ENCODE measurements around the gene ELOVL6.
"Not testable (repeated sequence)": the region's sequence is repeated elsewhere in the genome, so short reads cannot be mapped to it uniquely, and the experiment has no call there.

ELOVL6 gene

GRCh38 chr4:110062166-110062565, 136.2 kb downstream of the ELOVL6 start:
- no peak for DNase-seq
- in situ Hi-C loops (cut with HindIII; ENCODE audit: low pct_ligation_motif_present, low pct_unique_long_range_greater_than_20kb, low sequenced_read_pairs), result no loop called here

DNA sequence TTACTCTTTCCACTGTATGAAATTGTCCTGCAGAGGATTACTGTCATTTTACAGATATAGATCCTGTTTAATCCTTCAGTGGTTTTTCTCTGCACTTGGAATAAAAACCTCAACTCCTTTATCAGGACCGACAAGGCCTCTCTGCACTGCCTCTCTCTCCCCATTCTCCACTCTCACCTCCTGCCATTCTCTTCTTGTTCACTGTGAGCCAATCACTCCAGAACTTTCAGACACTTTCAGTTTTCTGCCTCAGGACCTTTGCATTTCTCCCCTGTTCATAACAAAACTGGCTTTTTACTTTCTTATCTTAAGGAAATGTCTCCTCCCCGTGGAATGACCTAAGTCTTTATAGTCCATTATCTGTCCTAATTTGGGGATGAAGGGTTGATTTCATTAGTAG, 137.3 kb downstream of the ELOVL6 start:
- no peak for DNase-seq
- in situ Hi-C loops (cut with HindIII; ENCODE audit: low pct_ligation_motif_present, low pct_unique_long_range_greater_than_20kb, low sequenced_read_pairs), result no loop called here

- in situ Hi-C loops (cut with HindIII; ENCODE audit: low pct_ligation_motif_present, low pct_unique_long_range_greater_than_20kb, low sequenced_read_pairs), result no loop called here
Observed at GRCh38 chr4:110059556-110060191, 138.7 kb downstream of the ELOVL6 start.

GRCh38 chr4:110058677-110059076, 139.7 kb downstream of the ELOVL6 start:
- in situ Hi-C loops (cut with HindIII; ENCODE audit: low pct_ligation_motif_present, low pct_unique_long_range_greater_than_20kb, low sequenced_read_pairs), result no loop called here
- no peak for DNase-seq

More at GRCh38 chr4:110059556-110060191, 138.7 kb downstream of the ELOVL6 start:
- no peak for DNase-seq

- in situ Hi-C loops (cut with HindIII; ENCODE audit: low pct_ligation_motif_present, low pct_unique_long_range_greater_than_20kb, low sequenced_read_pairs), result no loop called here
- DNase-seq, result peak; percentile 48
Observed at GRCh38 chr4:110055158-110055768, 143.2 kb downstream of the ELOVL6 start.

GRCh38 chr4:110049951-110050925, 148.2 kb downstream of the ELOVL6 start:
- in situ Hi-C loops (cut with HindIII; ENCODE audit: low pct_ligation_motif_present, low pct_unique_long_range_greater_than_20kb, low sequenced_read_pairs), result no loop called here
- peak; percentile 36 for DNase-seq

- in situ Hi-C loops (cut with HindIII; ENCODE audit: low pct_ligation_motif_present, low pct_unique_long_range_greater_than_20kb, low sequenced_read_pairs), result no loop called here
- no peak for DNase-seq
Observed at GRCh38 chr4:110046588-110047049, 151.8 kb downstream of the ELOVL6 start.

DNA sequence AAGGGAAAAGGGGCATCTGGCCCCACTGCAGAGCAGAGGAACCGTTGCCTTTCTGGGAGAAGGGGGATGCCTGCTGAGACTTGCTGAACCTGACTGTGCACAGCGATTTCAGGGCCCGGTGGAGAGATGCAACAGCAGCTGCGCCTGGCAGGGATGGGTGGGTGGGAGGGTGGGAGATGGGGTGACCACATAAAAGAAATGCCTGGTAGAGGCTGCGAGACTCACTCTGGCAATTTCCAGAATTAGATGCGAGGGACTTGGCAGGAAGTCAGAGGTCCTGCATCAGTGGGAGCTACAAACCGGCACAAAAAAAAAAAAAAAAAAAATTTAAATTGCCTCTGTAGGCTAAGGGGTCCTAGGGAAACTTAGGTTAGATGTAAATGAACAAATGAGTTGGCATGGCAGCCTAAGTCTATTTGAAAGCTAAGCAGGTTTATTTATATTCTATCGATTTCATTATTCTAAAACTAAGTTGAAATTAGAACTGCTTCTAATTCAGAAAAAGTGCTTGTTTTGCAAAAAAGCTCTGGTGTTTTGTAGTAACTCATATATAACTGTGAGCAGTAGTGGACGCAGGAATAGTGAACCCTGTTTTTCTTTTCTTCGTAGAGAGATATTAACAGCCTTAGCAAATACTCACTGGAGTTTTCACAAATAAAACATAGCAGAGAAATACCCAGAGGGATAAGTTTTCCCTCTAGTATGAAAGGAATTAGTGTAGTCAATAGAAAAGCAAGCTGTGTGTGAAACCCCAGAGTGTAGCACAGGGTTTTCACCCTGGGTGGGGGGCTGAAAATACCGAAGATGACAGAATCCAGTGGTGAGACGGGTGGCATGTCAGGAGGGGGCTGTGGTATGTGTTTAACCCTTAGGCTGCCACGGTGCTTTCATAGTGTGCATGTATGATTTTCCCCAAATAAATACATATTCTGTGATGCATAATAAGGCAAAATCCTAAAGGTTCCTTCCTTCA, 155.6 kb downstream of the ELOVL6 start:
- in situ Hi-C loops (cut with HindIII; ENCODE audit: low pct_ligation_motif_present, low pct_unique_long_range_greater_than_20kb, low sequenced_read_pairs), result no loop called here
- DNase-seq, result no peak

- in situ Hi-C loops (cut with HindIII; ENCODE audit: low pct_ligation_motif_present, low pct_unique_long_range_greater_than_20kb, low sequenced_read_pairs), result no loop called here
- DNase-seq, result no peak
Observed at GRCh38 chr4:110041735-110042134, 156.7 kb downstream of the ELOVL6 start.

- in situ Hi-C loops (cut with HindIII; ENCODE audit: low pct_ligation_motif_present, low pct_unique_long_range_greater_than_20kb, low sequenced_read_pairs), result not testable (repeated sequence)
Observed at GRCh38 chr4:110039164-110039563, 159.3 kb downstream of the ELOVL6 start.

DNA sequence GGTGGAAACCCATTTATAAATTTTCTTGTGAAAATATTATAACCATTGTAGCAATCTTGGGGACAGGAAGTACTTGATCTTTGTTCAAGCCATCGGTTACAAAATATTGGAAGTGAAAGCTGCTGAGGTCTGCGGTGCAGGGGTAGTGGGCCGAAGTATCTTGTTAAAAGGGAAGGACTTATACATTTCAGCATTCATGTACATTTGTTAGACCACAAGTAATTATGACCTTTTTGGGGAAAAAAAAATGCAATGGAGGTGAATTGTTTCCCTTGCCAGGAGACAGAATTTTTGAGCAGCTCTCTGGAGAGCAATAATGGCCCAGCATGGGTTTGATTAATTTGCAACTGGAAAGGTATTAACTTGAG, 164.4 kb downstream of the ELOVL6 start:
- no peak for DNase-seq
- in situ Hi-C loops (cut with HindIII; ENCODE audit: low pct_ligation_motif_present, low pct_unique_long_range_greater_than_20kb, low sequenced_read_pairs), result no loop called here

More at GRCh38 chr4:110039164-110039563, 159.3 kb downstream of the ELOVL6 start:
- not testable (repeated sequence) for DNase-seq

GRCh38 chr4:110033355-110034025, 164.9 kb downstream of the ELOVL6 start:
- no peak for DNase-seq
- in situ Hi-C loops (cut with HindIII; ENCODE audit: low pct_ligation_motif_present, low pct_unique_long_range_greater_than_20kb, low sequenced_read_pairs), result no loop called here

DNA sequence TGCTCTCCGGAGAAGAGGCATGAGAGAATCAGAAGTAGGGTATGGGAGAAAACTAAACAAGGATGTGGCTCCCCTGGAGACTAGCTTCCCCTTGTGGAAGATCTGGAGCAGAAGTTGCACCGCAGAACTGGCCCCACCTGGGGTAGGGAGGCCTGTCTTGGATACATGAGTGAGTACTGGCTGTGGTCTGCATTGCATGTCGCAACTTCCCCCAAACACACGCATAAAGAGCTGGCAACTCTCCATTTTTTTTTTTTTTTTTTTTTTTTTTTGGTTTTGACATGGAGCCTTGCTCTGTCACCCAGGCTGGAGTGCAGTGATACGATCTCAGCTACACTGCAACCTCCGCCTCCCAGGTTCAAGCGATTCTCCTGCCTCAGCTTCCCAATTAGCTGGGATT, 165.8 kb downstream of the ELOVL6 start:
- in situ Hi-C loops (cut with HindIII; ENCODE audit: low pct_ligation_motif_present, low pct_unique_long_range_greater_than_20kb, low sequenced_read_pairs), result no loop called here
- no peak for DNase-seq

- in situ Hi-C loops (cut with HindIII; ENCODE audit: low pct_ligation_motif_present, low pct_unique_long_range_greater_than_20kb, low sequenced_read_pairs), result no loop called here
- DNase-seq, result no peak
Observed at GRCh38 chr4:110025718-110026117, 172.7 kb downstream of the ELOVL6 start.

DNA sequence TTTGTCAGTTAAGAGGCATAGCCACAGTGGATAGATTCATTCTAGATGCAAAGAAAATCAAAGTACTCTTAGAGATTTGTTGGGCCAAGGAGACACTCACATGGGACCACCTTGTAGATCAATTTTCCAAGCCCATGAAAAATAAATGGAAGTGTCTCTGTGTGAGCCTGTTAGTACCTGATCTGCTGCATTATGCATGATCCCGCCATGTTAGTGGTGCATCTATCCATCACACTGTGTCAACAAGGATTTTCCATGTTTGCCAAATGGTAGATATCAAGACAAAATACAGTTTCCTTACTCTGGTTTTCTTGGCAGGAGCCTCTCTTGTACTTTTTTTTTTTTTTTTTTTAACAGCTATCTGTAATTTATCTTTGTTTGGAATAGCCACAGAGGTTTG, 173.4 kb downstream of the ELOVL6 start:
- in situ Hi-C loops (cut with HindIII; ENCODE audit: low pct_ligation_motif_present, low pct_unique_long_range_greater_than_20kb, low sequenced_read_pairs), result no loop called here

DNA sequence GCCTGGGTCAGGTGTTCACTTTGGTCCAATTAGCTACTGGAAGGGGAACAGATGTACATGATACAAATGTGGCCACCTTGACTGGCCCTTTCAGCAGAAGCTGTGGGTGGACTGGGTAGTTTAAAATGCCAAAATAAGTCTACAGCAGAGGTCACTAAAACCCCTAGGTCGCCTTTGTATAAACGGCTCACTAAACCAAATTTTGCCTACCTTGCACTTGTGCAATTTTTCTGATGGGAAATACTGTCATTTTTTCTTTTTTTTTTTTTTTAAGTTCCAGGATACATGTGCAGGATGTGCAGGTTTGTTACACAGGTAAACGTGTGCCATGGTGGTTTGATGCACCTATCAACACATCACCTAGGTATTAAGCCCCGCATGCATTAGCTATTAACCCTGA, 176.0 kb downstream of the ELOVL6 start:
- DNase-seq, result no peak
- in situ Hi-C loops (cut with HindIII; ENCODE audit: low pct_ligation_motif_present, low pct_unique_long_range_greater_than_20kb, low sequenced_read_pairs), result no loop called here

More for the DNA sequence above, 173.4 kb downstream of the ELOVL6 start:
- no peak for DNase-seq

DNA sequence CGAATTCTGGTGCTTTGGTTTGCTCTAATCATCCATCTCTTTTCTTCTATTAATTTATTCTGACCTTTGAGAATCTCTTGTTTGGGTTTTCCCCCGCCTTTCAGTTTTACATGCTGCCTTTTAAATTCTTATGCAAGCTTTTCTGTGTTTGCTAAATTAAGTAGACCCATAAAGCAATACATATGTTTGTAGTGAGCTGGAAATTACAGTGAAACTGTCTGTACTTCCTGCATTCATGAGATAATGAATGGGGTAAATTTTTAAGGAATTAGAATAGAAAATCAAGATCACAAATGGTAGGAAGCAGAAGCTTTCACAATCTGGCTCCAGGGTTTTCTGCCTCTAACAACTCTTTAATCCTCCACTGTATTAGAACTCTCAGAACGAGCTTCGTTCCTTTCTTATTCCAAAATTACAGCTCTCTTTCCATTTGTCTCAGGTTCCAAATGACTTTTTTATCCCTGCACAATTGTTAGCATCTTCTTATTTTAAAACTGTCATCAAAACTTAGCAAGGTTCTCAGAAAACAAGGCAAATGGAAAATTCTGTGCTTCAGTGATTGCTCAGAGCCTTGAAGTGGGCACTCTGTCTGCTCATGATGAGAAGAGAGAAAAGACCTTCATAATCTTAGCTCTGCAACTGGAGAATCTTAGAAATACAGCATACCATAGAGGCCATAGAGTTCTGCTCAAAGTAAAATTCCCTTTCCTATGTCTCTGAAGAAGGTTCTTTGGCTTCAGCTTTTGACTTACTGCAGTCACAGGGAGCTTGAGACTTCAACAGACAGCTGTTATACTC, 177.6 kb downstream of the ELOVL6 start:
- DNase-seq, result no peak
- in situ Hi-C loops (cut with HindIII; ENCODE audit: low pct_ligation_motif_present, low pct_unique_long_range_greater_than_20kb, low sequenced_read_pairs), result no loop called here
